HG03378 (cell line): Measurements from ENCODE around the gene ZNF324B.
"Not testable (repeated sequence)": the region's sequence is repeated elsewhere in the genome, so short reads cannot be mapped to it uniquely, and the experiment has no call there.

Experiments
- ATAC-seq: cut with Tn5 transposase; IDR thresholded peaks from one replicate; pipeline ENCODE4 v1.9.1; 2021; ENCODE audit warnings: mild to moderate bottlenecking, moderate library complexity; ENCODE audit not compliant: unreplicated experiment

ZNF324B gene

GRCh38 chr19:58451358-58452101 lies at the start of gene ZNF324B:
Gene ZNF324B, plus strand, starts transcription at chr19:58451622. Its CDS starts 2,080 bp downstream, at chr19:58453702.
- peak; percentile 89 for ATAC-seq

- ATAC-seq = no peak
These were observed 49.5 kb upstream of the ZNF324B start for GRCh38 chr19:58401840-58402421.

- not testable (repeated sequence) for ATAC-seq
These were observed 47.4 kb upstream of the ZNF324B start for GRCh38 chr19:58403920-58404478.

- no peak for ATAC-seq
These were observed 44.4 kb upstream of the ZNF324B start for GRCh38 chr19:58406818-58407657.

GRCh38 chr19:58407658-58408151 lies 43.7 kb upstream of the ZNF324B start:
- no peak for ATAC-seq

- ATAC-seq = peak; percentile 84
These were observed 43.0 kb upstream of the ZNF324B start, which contains the start of gene ZNF584 for GRCh38 chr19:58408152-58409009. Gene ZNF584, plus strand, starts transcription at chr19:58408649. Its CDS starts 499 bp downstream, at chr19:58409148.

GRCh38 chr19:58409010-58409790 lies 42.2 kb upstream of the ZNF324B start:
- peak; percentile 14 for ATAC-seq

GRCh38 chr19:58416604-58417003 lies 34.8 kb upstream of the ZNF324B start:
- ATAC-seq = no peak

- no peak for ATAC-seq
These were observed 34.4 kb upstream of the ZNF324B start for GRCh38 chr19:58417071-58417470.

GRCh38 chr19:58428617-58429016 lies 22.8 kb upstream of the ZNF324B start:
- ATAC-seq = no peak

- no peak for ATAC-seq
These were observed 21.7 kb upstream of the ZNF324B start for GRCh38 chr19:58429745-58430144.

- no peak for ATAC-seq
These were observed 17.2 kb upstream of the ZNF324B start for GRCh38 chr19:58434217-58434616.

- peak; percentile 96 for ATAC-seq
These were observed 11.6 kb upstream of the ZNF324B start, which contains the start of gene ZNF132 for GRCh38 chr19:58439576-58440554. Gene ZNF132, minus strand, starts transcription at chr19:58440153. Its CDS starts 332 bp downstream, at chr19:58439821.

- no peak for ATAC-seq
These were observed 10.9 kb upstream of the ZNF324B start for GRCh38 chr19:58440556-58440955.

GRCh38 chr19:58442986-58443385 lies 8.4 kb upstream of the ZNF324B start:
- ATAC-seq = not testable (repeated sequence)

GRCh38 chr19:58448860-58449259 lies 2.6 kb upstream of the ZNF324B start:
- not testable (repeated sequence) for ATAC-seq

GRCh38 chr19:58449980-58450379 lies 1.4 kb upstream of the ZNF324B start:
- not testable (repeated sequence) for ATAC-seq

- peak; percentile 3 for ATAC-seq
These were observed 515 bp upstream of the ZNF324B start for GRCh38 chr19:58450856-58451357.
